Osteoblast (primary cell): ENCODE data around the gene PLCG1. TPM values are rescaled to one million over a fixed set of nuclear protein-coding genes. Genes with fewer than 3 reads are reported as not detected.

Experiments used
- DNase-seq: peaks from one replicate; pipeline ENCODE4 v3.0.0; 2011; ENCODE audit warnings: low spot score, mixed read lengths; ENCODE audit not compliant: insufficient read length; ENCODE audit errors: missing footprints
- H2AFZ ChIP-seq: 2 replicates; pipeline ENCODE4 v1.6.0; 2011; ENCODE audit warnings: mild to moderate bottlenecking, low read length
- H3K27ac ChIP-seq: 2 replicates; pipeline ENCODE4 v1.5.1; 2011; ENCODE audit warnings: mild to moderate bottlenecking, low read depth, low read length, moderate library complexity
- H3K27me3 ChIP-seq: 2 replicates; pipeline ENCODE4 v1.6.0; 2012; ENCODE audit warnings: mild to moderate bottlenecking, control low read depth, inconsistent platforms, low read length, moderate library complexity; ENCODE audit not compliant: insufficient read depth
- H3K36me3 ChIP-seq: 2 replicates; pipeline ENCODE4 v1.5.1; 2011; ENCODE audit warnings: mild to moderate bottlenecking, low read length, control low read depth, moderate library complexity; ENCODE audit not compliant: insufficient read depth
- H3K4me1 ChIP-seq: 2 replicates; pipeline ENCODE4 v1.5.1; 2011; ENCODE audit warnings: mild to moderate bottlenecking, low read length, control low read depth, moderate library complexity; ENCODE audit not compliant: insufficient read depth
- H3K4me2 ChIP-seq: 2 replicates; pipeline ENCODE4 v1.6.0; 2011; ENCODE audit warnings: mild to moderate bottlenecking, low read length; ENCODE audit not compliant: insufficient read depth
- H3K4me3 ChIP-seq: fragments of 200-600 bp; sonication (generic); 3 replicates; pipeline ENCODE4 v1.5.1; 2012; ENCODE audit warnings: mild to moderate bottlenecking, low read length, inconsistent platforms; ENCODE audit not compliant: insufficient read depth
- H3K79me2 ChIP-seq: 2 replicates; pipeline ENCODE4 v1.6.0; 2012; ENCODE audit warnings: mild to moderate bottlenecking, low read length, control low read depth, inconsistent platforms; ENCODE audit not compliant: insufficient read depth
- H3K9me3 ChIP-seq: 2 replicates; pipeline ENCODE4 v1.5.1; 2011; ENCODE audit warnings: low read depth, low read length, control low read depth
- H4K20me1 ChIP-seq: 2 replicates; pipeline ENCODE4 v1.6.0; 2012; ENCODE audit warnings: mild to moderate bottlenecking, low read length, control low read depth; ENCODE audit not compliant: insufficient read depth
- total RNA-seq: library from RNA; depleted of rRNA; stranded (reverse); fragments of >200 nt; gene quantifications from 2 replicates; pipeline ENCODE4 v1.2.3, GENCODE V29; 2012
- TF ChIP-seq, protein P1 (sequence below): IDR thresholded peaks from 2 replicates; pipeline ENCODE4 v1.5.1; 2011; ENCODE audit warnings: mild to moderate bottlenecking, low read depth, low read length, moderate library complexity; ENCODE audit errors: extremely low read depth

Gene PLCG1
- total RNA-seq, 1 donor: 72.4 TPM

DNA sequence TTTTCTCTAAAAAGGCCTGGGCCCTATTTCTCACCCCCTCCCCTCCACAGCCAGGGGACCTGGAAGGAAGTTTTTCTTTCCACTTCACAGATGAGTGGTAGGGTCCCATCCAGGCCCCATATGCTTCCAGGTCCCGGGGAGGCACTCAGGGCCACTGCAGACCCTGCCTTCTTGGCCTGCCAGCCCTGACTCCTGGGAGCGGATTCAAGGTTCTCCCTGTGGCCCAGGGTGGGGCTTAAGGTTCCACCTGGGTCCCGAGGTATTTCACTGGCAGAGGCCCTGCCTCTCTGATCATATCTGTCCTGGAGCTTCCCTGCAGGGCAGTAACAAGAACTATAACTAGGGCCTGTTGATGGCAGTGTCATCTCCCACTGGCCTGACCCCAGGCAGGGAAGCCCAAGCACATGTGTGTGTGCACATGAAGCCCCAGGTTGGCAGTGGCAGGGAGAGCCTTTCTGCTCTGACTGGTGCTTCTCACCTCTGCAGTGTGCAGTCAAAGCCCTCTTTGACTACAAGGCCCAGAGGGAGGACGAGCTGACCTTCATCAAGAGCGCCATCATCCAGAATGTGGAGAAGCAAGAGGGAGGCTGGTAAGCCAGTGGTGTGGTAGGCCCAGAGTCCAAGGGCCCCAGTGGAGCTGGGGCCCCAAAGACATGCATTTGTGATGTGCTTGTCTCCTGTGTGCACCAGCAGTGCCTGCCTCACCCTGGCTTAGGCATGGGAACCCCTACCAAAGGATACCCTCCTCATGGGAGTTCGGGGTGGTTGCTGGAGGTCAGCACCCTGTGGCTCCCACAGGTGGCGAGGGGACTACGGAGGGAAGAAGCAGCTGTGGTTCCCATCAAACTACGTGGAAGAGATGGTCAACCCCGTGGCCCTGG is 31.2 kb downstream of the PLCG1 start:
- Histone ChIP-seq H3K27ac (no peak overlapping the region), H3K4me1 (no peaks in the 10 kb centered on the region), H3K27me3 (no peaks in the 10 kb centered on the region), H3K79me2 (peaks cover 4% of the 10 kb centered on the region), H2AFZ (no peak overlapping the region), H3K4me3 (no peak overlapping the region), H3K36me3 (peaks cover 82% of the 10 kb centered on the region), H4K20me1 (peaks cover 9% of the 10 kb centered on the region), H3K4me2 (no peak overlapping the region), H3K9me3 (no peaks in the 10 kb centered on the region)
- DNase-seq: peak; percentile 68
- TF ChIP-seq, protein P1, sequence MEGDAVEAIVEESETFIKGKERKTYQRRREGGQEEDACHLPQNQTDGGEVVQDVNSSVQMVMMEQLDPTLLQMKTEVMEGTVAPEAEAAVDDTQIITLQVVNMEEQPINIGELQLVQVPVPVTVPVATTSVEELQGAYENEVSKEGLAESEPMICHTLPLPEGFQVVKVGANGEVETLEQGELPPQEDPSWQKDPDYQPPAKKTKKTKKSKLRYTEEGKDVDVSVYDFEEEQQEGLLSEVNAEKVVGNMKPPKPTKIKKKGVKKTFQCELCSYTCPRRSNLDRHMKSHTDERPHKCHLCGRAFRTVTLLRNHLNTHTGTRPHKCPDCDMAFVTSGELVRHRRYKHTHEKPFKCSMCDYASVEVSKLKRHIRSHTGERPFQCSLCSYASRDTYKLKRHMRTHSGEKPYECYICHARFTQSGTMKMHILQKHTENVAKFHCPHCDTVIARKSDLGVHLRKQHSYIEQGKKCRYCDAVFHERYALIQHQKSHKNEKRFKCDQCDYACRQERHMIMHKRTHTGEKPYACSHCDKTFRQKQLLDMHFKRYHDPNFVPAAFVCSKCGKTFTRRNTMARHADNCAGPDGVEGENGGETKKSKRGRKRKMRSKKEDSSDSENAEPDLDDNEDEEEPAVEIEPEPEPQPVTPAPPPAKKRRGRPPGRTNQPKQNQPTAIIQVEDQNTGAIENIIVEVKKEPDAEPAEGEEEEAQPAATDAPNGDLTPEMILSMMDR: no peak

DNA sequence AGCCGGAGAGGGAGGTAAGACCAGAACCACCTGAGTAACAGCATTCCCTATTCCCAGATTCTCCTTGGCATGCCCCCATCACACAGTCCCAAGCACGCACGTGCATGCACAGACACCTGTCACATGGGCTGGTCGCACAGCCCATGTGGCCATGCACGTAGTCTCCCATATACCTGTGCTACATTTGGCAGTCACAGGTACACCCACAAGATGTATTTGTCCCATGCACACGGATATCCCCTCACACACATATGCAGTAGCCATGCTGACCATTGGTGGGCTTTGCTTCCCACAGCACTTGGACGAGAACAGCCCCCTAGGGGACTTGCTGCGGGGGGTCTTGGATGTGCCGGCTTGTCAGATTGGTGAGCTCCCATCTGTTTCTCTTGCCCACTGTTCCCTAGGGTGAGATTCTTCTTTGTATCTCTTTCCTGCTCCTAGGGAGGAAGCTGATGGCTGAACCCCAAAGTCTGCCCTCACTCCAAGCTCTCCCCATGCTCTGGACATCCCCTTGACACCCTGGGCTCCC is 31.9 kb downstream of the PLCG1 start:
- Histone ChIP-seq H3K4me2 (no peak overlapping the region), H2AFZ (no peak overlapping the region), H3K27me3 (no peaks in the 10 kb centered on the region), H3K36me3 (peaks cover 82% of the 10 kb centered on the region), H3K4me3 (no peak overlapping the region), H3K79me2 (peaks cover 4% of the 10 kb centered on the region), H3K9me3 (no peaks in the 10 kb centered on the region), H3K27ac (no peak overlapping the region), H4K20me1 (peaks cover 9% of the 10 kb centered on the region), H3K4me1 (no peaks in the 10 kb centered on the region)
- TF ChIP-seq, protein P1: no peak
- DNase-seq: peak; percentile 55

DNA sequence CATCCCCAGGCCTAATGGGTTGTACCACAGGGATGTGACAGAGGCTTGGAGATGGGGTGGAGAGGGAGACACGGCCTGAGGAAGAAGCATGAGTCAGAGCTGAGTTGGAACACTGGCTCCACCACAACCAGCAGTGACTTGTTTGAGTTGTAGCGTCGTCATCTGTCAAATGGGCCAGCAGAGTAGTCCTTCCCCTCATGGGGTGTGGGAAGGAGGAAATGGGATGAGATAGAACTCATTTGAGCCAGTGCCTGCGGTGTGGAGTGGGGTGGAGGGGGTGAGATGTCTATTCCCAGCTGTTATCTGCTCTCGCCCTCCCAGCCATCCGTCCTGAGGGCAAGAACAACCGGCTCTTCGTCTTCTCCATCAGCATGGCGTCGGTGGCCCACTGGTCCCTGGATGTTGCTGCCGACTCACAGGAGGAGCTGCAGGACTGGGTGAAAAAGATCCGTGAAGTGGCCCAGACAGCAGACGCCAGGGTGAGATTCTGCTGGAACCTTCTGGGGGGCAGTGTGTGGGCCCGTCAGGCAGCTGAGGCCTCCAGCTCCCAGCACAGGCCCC is 32.5 kb downstream of the PLCG1 start:
- Histone ChIP-seq H3K9me3 (no peaks in the 10 kb centered on the region), H3K27ac (no peak overlapping the region), H2AFZ (no peak overlapping the region), H3K36me3 (peaks cover 82% of the 10 kb centered on the region), H3K4me2 (no peak overlapping the region), H4K20me1 (peaks cover 9% of the 10 kb centered on the region), H3K4me3 (no peak overlapping the region), H3K27me3 (no peaks in the 10 kb centered on the region), H3K4me1 (no peaks in the 10 kb centered on the region), H3K79me2 (peaks cover 4% of the 10 kb centered on the region)
- peak; percentile 97 for DNase-seq
- TF ChIP-seq, protein P1: no peak
